ENCODE data around the gene MTHFD2. TPM values are rescaled to one million over a fixed set of nuclear protein-coding genes. Genes with fewer than 3 reads are reported as not detected.

Gene MTHFD2
- total and polyA plus RNA-seq, 2 of the 8 experiments (the other 6 are each of a cell fraction or from before 2014, with no cell fraction given) = 99.5 to 291 TPM

GRCh38 chr2:74177696-74178095, 20.7 kb upstream of the MTHFD2 start:
- Histone ChIP-seq H3K9me3 (ENCODE audit: insufficient read depth in 2 of 2, low read depth in 1 of 2, low read length in 1 of 2) (peaks cover 0 to 2% of the 10 kb centered on the region in 2 experiments; a peak in 1 of 4 replicates), H4K91ac (replicated peaks; ENCODE audit: insufficient read length, low read length) (no peak overlapping the region), H3K36me3 (ENCODE audit: control insufficient read depth in 2 of 4, insufficient read depth in 4 of 4, low read length in 3 of 4) (peaks cover 0 to 4% (median 1%) of the 10 kb centered on the region in 4 experiments; a peak in 2 of 8 replicates), H3K27me3 (replicated peaks in 1 of 4; ENCODE audit: control insufficient read depth in 3 of 4, extremely low read depth in 1 of 4, insufficient read depth in 3 of 4, low read length in 3 of 4) (no peaks in the 10 kb centered on the region), H2BK20ac (ENCODE audit: low read length) (no peak overlapping the region), H3K27ac (ENCODE audit: low read depth, low read length) (peak overlapping the region; percentile 84; the same call in 1 of the 2 replicates), H3K56ac (replicated peaks; ENCODE audit: insufficient read length, low read depth, low read length) (no peak overlapping the region), H3K4ac (replicated peaks; ENCODE audit: insufficient read length, low read depth, low read length) (no peak overlapping the region), H3K4me1 (replicated peaks in 1 of 4; ENCODE audit: control insufficient read depth in 3 of 4, insufficient read depth in 4 of 4, low read length in 3 of 4) (peaks cover 0 to 5% (median 2%) of the 10 kb centered on the region in 4 experiments; a peak in 3 of 7 replicates), H2BK12ac (ENCODE audit: low read depth, low read length) (no peak overlapping the region), H2BK5ac (ENCODE audit: low read depth, low read length) (no peak overlapping the region), H2AFZ (ENCODE audit: low read length) (no peak overlapping the region), H4K8ac (ENCODE audit: extremely low read depth, insufficient read depth, low read length) (no peak overlapping the region), H3K23me2 (ENCODE audit: low read depth, low read length) (no peaks in the 10 kb centered on the region; the same call in 1 of the 2 replicates), H3K79me1 (ENCODE audit: low read depth, low read length) (0 out of 2 replicates have a peak, but pooled peaks cover 2% of the 10 kb centered on the region), H4K5ac (ENCODE audit: insufficient read length, low read depth, low read length) (no peak overlapping the region), H3K23ac (ENCODE audit: insufficient read length) (no peak overlapping the region), H3K9ac (replicated peaks in 1 of 4; ENCODE audit: extremely low read depth in 1 of 4, low read depth in 3 of 4, low read length in 3 of 4) (peak overlapping the region; percentile 88 to 96 (median 92); a peak in 6 of 7 replicates), H2BK120ac (replicated peaks; ENCODE audit: low read depth, low read length) (no peak overlapping the region), H3K14ac (ENCODE audit: insufficient read length) (no peak overlapping the region), H3K79me2 (ENCODE audit: control insufficient read depth in 1 of 2, insufficient read depth in 2 of 2, low read length in 2 of 2) (peaks cover 13 to 50% of the 10 kb centered on the region in 2 experiments), H2AK5ac (ENCODE audit: low read depth, low read length) (no peak overlapping the region), H4K20me1 (replicated peaks in 1 of 2; ENCODE audit: control insufficient read depth in 1 of 2, insufficient read depth in 2 of 2, low read length in 2 of 2) (peaks cover 0 to 5% of the 10 kb centered on the region in 2 experiments), H3K4me2 (ENCODE audit: insufficient read depth in 1 of 2, low read depth in 2 of 2, low read length in 2 of 2) (peak overlapping the region; percentile 60 to 71), H3K4me3 (ENCODE audit: extremely low read depth in 1 of 4, insufficient read depth in 2 of 4, low read depth in 3 of 4, low read length in 4 of 4) (peak overlapping the region; percentile 86 to 94 (median 90)), H3K18ac (ENCODE audit: extremely low read depth, low read length) (no peak overlapping the region), H2BK15ac (ENCODE audit: low read length) (no peak overlapping the region)
- FAIRE-seq (no peak), DNase-seq (ENCODE audit: low read depth in 1 of 2, low spot score in 2 of 2) (no peak)
- TF ChIP-seq HDAC6 (IDR thresholded peaks at IDR 0.05; ENCODE audit: low read depth, low read length) = no peak
- POLR2A ChIA-PET (ENCODE audit: partially characterized antibody) = interaction anchor here (0.7 to 72.1 kb wide), 9 partner anchors 0 to 349 kb away, joined by 3 to 2699 read pairs (median 3); partner anchors contain the start of genes BOLA3, MOB1A, MTHFD2 and STAMBP
- CTCF ChIA-PET (ENCODE audit: partially characterized antibody) = interaction anchor here (0.7 to 3.6 kb wide), 7 partner anchors 9 to 196 kb away, joined by 3 to 21 read pairs (median 5); partner anchors contain the start of genes BOLA3 and MTHFD2
